CD1c-positive myeloid dendritic cell (primary cell): Measurements from ENCODE around the gene CCM2L.
A peak's percentile ranks its signal among the peaks of the same experiment; 100 is the strongest.
"Not testable (repeated sequence)": the region's sequence is repeated elsewhere in the genome, so short reads cannot be mapped to it uniquely, and the experiment has no call there.

ENCODE experiments used
- DNase-seq: peaks from one replicate; pipeline ENCODE4 v3.0.0-alpha.2; 2016; ENCODE audit errors: extremely low spot score

Gene CCM2L

GRCh38 chr20:32028647-32029372, 18.6 kb downstream of the CCM2L start:
- no peak for DNase-seq

DNA sequence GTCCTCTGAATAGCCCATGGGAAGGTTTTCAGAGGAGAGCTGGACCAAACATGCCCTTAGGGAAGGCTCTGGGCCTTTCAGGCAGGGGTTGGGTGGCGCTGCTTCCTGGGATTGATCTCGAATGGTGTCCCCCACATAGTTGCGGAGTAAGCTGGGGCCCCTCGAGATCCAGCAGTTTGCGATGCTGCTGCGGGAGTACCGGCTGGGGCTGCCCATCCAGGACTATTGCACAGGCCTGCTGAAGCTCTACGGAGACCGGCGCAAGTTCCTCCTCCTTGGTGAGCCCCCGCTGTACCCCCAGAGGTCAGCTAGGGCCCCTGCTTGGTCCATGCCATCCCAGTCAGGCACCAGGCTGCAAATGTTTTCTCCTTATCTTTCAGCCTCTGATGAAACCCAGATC, 19.3 kb downstream of the CCM2L start:
- no peak for DNase-seq

DNA sequence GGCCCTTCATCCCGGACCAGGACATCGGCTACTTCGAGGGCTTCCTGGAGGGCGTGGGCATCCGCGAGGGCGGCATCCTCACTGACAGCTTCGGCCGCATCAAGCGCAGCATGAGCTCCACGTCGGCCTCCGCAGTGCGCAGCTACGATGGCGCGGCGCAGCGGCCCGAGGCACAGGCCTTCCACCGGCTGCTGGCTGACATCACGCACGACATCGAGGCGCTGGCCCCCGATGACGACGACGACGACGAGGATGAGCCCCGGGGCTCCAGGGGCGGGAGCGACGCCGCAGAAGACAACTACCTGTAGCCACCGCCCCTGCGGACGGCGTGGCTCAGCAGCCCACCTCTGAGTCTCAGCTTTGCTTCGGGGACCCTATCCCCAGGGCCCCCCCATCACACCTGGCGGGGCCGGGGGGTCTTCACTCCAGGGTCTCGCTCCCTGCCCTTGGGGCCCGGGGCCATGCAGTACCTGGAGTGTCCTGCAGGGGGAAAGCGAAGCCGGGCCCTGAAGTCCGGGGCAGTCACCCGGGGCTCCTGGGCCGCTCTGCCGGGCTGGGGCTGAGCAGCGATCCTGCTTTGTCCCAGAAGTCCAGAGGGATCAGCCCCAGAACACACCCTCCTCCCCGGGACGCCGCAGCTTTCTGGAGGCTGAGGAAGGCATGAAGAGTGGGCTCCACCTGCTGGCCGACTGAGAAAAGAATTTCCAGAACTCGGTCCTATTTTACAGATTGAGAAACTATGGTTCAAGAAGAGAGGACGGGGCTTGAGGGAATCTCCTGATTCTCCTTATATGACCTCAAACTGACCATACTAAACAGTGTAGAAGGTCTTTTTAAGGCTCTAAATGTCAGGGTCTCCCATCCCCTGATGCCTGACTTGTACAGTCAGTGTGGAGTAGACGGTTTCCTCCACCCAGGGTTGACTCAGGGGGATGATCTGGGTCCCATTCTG, 21.0 kb downstream of the CCM2L start:
- DNase-seq, result peak; percentile 72

DNA sequence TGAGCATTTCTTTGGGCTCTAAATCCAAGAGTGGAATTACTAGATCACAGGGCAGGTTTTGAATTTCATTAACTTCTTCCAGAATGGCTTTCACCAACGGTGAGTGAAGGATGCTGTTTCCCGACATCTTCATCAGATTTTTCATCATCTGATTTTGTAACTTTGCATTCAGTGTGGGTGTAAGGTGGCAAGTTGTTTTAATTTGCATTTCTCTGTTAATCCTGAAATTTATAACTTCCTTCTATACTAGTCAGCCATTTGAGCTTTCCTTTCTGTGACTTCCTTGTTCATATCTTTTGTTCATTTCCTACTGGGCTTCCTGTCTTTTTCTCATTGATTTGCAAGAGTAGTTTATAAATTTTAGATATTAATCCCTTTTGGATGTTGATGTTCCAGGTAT, 23.1 kb downstream of the CCM2L start:
- DNase-seq, result no peak

GRCh38 chr20:32033721-32034120, 23.5 kb downstream of the CCM2L start:
- DNase-seq, result not testable (repeated sequence)

DNA sequence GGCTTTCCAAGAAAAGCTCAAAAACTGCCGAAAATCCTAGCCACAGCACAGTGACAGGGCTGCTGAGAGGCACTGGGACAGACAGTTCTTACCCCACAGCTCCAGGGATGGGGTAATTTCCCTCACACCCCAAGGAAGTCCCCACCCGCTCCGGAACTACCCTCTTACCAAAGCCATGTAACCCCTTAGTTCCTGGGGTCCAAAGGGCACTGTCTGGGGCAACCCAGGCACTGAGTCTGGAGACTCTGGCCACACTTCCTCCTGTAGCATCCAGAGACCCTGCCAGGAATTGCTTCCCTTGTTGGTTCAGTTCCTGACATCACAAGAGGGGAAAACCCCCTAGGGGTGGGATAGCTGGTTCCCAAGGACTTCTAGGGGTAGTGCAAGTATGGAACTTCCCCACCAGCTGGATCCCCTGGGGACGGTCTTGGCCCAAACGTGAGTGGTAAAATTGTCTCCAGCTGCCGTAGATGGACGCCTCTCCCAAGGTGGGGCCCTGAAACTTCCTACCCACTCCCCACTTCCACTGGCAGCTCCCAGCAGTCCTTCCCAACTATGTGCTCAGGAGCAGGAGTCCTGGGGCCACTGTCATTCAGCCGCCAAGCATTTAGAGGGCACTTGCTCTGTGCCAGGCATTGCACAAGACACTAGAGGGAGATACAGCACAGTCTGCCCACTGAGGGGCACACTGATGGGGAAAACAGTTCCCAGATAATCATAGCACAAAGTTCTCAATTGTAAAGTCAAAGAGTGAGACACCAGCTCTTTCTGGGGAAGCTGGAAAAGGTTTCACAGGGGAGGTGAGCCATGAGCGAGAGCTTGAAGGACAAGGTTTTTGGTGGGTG, 24.6 kb downstream of the CCM2L start:
- peak; percentile 72 for DNase-seq

DNA sequence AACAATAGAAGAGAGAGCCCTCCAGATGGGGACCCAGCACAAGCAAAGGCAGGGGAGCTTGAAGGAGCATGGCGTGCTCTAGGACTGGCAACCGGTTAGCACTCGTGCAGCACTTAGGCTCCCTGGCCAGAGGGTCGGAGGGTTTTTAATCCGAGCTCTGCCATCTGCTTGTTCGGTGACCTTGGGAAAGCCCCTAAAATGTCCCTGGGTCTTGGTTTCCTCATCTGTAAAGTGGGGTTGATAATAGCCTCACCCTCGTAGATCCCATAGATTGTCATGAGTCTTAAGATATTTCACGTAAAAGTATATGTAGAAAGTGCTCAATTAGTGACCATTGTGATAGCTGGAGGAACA, 25.2 kb downstream of the CCM2L start:
- DNase-seq, result no peak

DNA sequence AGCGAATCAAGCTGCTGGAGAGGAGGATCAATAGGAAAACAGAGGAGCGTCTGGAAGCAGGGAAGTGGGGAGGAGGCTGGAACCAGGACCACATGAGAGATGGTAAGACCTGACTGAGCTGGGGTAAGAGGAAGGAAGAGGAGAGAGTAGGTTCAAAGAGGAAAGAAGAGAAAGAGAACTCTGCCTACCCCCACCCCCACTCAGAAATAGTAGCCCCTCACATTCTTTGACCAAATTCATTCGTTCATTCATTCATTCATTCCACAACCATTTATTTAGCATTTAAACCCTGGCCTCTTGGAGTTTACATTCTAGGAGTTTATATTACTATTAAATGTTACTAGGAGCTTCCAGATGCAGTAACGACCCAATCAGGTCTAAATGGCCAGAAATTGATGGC, 26.0 kb downstream of the CCM2L start:
- no peak for DNase-seq

GRCh38 chr20:32036716-32037485, 26.7 kb downstream of the CCM2L start:
- DNase-seq, result peak; percentile 54

DNA sequence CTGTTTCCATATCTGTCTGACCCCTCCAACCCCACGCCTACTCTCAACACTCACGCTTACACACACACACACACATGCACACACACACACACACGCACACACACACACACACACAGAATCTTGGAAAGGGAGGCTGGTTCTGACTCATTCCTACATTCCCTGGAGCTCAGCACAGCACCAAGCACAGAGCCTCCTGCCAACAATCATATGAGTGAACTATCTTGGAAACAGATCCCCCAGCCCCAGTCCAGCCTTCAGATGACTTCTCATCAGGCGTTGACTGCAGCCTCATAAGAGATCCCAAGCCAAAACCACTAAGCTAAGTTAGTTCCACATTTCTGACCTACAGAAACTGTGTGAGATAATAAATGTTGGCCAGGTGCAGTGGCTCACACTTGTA, 27.7 kb downstream of the CCM2L start:
- DNase-seq, result no peak

- DNase-seq, result peak; percentile 94
Measured at GRCh38 chr20:32040142-32040953, 30.1 kb downstream of the CCM2L start.

DNA sequence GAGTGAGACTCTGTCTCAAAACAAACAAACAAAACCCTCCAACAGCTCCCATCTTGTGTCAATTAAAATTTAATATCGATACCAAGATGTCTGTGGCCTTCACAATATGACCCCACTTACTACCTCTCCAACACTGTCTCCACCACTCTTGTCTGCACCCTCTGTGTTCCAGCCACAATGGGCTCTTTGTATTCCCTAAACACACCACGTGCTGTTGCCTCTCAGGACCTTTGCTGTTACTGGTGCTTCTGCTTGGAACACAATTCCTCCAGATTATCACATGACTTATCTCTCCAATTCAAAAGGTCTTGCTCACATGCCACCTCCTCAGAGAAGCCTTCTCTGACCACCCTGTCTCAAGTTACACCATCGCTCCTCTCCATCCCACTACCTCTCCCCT, 35.8 kb downstream of the CCM2L start:
- DNase-seq, result no peak

DNA sequence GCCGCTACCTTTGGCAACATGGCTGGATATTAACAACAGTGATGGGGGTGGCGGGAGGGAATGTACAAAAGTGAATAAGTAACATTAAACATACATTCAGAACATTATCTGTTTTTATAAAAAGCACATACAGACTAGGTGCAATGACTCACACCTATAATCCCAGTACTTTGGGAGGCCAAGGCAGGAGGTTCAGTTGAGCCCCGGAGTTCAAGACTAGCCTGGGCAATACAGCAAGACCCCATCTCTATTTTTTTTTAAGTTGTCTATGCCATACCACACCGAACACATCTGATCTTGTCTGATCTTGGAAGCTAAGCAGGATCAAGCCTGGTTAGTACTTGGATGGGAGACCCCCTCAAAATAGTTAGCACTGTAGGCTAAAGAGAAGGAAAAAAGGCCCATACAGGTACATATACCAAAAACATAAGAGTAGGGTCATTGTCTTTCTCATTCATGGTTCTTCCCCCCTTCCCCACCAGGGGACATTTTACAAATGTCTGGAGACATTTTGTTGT, 40.1 kb downstream of the CCM2L start:
- DNase-seq, result no peak

- DNase-seq, result peak; percentile 86
Measured at GRCh38 chr20:32050851-32051556, 40.8 kb downstream of the CCM2L start.

DNA sequence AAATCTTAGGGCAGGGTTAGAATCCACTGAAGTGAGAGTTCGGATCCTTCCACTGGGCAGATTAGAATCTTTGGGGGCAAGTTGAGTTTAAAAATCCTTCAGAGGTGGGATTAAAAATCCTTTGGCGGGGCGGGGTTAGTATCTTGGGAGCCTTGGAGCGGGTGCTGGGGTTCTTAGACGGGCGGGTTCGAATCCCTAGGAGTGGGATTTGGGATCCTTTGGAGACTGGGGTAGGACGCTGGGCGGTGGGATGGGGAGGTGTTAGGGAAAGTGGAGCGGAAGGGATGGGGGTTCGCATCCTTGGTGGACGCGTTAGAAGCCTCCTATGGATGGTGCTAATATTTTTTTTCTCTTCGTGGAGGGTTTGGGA, 41.5 kb downstream of the CCM2L start:
- no peak for DNase-seq

- peak; percentile 82 for DNase-seq
Measured at GRCh38 chr20:32052090-32052777, 42.0 kb downstream of the CCM2L start, which contains the start of gene HCK. Gene HCK, plus strand, starts transcription at chr20:32052242.

- peak; percentile 89 for DNase-seq
Measured at GRCh38 chr20:32052778-32053362, 42.6 kb downstream of the CCM2L start.

DNA sequence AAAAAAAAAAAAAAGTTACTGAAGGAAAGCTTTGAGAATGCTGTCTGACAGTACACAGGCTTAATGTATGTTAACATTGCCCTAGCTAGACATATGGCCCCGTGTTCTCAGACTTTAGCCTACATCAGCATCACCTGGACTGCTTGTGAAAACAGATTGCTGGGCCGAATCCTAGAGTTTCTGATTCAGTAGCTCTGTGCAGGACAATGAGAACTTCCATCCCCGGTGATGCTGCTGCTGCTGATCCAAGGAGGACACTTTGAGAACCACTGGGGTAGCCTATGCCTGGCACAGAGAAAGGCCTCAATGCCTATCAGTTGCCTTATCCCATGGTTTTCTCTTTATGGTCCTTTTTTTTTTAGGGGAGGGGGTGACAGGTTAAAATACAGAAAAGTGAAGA, 43.4 kb downstream of the CCM2L start:
- no peak for DNase-seq
